Activated CD4-positive, alpha-beta T cell treated with anti-CD3 and anti-CD28 coated beads for 4 hours (primary cell): ENCODE measurements around the gene AP5Z1.

Source experiments
- DNase-seq, 2 donors: peaks; one replicate each; pipeline ENCODE4 v3.0.0-alpha.2; 2020

Gene AP5Z1, protein sequence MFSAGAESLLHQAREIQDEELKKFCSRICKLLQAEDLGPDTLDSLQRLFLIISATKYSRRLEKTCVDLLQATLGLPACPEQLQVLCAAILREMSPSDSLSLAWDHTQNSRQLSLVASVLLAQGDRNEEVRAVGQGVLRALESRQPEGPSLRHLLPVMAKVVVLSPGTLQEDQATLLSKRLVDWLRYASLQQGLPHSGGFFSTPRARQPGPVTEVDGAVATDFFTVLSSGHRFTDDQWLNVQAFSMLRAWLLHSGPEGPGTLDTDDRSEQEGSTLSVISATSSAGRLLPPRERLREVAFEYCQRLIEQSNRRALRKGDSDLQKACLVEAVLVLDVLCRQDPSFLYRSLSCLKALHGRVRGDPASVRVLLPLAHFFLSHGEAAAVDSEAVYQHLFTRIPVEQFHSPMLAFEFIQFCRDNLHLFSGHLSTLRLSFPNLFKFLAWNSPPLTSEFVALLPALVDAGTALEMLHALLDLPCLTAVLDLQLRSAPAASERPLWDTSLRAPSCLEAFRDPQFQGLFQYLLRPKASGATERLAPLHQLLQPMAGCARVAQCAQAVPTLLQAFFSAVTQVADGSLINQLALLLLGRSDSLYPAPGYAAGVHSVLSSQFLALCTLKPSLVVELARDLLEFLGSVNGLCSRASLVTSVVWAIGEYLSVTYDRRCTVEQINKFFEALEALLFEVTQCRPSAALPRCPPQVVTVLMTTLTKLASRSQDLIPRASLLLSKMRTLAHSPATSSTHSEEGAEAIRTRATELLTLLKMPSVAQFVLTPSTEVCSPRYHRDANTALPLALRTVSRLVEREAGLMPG

DNA sequence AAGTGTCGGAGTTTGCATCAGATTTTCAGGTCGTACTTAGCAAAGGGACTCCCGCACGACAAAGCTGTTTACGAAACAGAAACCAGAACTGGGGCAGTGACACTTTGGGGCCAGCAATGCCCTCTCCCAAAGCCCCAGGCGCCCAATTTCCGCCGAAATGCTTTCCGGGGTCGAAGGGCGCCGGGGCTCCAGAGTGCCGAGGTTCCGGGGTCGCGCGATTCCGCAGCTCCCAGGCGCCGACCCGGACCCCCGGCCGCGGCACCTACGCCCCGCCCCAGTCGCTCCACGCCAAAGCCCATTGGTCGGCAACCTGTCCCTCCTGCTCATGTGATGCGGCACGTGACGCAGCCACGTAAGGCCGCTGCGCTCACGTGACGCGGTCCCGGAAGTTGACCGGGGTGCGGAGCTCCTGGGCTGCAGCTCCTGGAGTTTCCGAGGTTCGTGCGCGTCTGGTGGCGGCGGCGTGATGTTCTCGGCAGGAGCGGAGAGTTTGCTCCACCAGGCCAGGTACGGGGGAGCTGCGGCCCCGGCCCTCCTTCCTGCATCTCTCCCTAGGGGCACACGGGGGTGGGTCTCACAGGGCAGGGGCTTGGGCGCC is at the start of gene AP5Z1:
TSS of gene AP5Z1 (plus strand) at position 374 of the 598 bp plus-strand sequence. CDS start at position 467, 93 bp downstream.
- DNase-seq = peak; percentile 91 to 93

DNA sequence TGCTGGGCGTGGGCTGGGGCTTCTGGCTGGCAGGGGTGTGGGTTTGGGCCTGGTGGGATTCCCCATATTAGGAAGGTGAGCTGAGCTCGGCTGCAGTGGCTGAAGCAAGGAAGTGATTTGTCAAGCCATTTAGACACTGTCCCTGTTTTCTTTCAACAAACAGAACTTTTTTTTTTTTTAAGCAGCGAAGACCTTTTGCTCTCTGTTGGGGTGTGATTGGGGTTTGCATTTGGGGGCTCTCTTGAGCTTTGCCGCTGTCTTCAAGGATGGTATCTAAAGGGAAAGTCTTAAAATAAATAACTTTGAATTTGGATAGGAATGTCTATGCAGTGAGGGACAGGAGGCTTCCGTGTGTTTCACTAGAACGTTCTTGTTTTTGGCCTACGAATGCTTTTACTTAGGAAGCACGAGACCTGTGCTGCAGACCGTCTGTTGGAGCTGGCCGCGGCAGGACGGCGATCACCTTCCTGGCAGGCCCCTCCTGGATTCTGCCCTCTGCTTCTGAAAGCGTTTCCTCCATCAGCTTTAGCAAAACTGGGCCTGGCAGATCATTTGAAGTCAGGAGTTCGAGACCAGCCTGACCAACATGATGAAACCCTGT is 49.5 kb upstream of the AP5Z1 start:
- no peak for DNase-seq

DNA sequence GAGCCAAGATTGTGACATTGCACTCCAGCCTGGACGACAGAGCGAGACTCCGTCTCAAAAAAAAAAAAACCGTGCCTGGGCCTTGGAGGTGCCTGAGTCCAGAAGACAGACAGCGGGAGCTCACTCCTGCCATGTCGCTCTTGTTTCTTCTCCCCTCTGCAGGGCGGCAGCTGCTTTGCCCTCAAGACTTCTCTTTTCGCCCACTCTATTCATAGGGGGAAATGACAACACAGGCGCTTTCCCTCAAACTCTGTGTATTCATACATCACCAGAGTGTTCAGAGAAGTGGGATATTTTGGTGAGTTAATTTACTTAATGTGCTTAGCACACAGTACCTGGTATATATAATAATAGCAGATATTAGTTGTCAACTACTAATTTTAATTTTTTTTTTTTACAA is 48.9 kb upstream of the AP5Z1 start:
- no peak for DNase-seq

DNA sequence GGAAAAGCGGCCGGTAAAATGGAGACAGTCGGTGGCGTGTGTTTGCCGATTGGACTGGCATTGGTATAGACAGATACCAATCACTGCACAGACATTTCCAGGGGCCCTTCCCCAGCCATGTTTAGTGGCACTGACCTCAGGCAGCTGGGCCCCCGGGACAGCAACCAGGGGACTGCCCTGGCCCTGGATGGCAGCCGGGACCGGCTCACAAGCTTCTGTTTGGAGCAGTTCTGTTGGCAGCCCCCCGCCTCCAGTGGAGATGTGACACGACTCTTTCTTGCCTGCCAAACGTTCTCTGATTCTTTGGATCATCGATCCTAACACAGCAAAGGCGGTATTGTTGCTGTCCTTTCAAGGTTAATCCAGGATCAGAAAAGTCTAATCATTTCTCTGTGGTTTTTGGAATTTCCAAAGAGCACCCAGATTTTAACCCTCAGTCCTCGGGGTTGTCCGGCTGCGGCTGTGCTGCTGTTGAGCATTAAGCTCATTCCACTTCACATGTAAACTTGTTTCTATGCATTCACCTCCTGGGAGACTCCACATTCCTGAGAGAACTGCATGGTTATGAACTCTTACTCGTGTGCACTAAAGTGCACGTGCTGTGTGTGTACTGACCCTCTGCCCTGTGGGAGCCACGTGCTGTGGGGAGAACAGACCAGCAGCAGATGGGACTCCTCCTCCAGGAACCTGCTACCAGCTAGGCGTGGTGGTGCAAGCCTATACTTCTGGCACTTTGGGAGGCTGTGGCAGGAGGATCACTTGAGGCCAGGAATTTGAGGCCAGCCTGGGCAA is 47.3 kb upstream of the AP5Z1 start:
- no peak for DNase-seq

DNA sequence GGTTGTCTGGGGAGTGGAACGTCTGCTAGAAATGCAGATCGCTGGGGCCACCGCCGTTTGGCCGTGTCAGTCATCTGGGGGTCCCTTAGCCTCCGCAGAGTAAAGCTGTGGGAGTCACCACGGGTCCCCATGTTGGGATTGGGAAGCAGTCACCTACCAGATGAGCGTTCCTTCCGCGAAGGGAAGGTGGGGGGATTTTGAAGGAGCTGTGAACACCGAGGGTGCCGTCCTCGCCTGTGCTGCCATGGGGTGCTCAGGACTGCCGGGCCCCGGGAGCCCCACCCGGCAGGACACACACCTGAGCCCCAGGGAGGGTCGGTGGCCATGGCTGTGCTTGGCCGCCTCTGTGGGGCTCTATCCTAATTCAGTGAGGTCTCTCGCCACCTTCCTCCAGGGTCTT is 46.2 kb upstream of the AP5Z1 start:
- no peak for DNase-seq

DNA sequence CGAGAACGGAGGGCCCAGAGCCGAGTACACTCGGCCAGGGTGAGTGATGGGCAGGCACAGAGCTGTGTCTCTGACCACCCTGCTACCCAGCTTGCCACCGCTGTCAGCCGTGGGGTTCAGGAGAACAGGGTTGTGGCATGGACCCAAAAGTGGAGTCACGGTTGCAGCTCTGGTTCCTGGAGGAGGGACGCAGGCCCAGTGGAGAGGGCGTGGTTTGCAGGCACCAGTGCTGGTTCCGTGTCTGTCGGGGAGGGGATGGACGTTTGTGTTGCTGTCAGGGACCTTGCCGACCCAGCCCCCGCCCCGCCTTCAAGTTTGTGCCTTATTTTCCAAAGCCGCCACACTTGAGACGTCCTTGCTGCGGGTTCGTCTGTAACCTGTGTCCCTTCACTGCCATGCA is 45.1 kb upstream of the AP5Z1 start:
- no peak for DNase-seq

DNA sequence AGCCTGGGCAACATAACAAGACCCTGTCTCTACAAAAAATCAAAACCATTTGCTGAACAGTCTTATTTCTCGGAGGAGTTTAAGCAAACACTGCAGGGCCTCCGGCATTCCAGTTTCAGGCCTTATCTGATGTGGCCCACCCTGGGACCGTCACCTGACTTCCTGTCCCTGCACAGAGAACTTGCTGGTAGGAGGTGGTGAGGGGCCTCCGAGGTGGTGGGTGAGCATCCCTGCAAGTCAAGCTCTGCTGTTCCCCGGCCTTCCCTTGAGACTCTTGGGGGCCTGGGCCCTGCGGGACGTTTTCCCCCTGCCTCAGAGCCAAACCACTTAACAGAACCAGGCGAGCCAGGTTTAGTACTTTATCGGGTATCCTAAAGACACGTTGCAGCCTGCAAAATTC is 44.5 kb upstream of the AP5Z1 start:
- DNase-seq = no peak

DNA sequence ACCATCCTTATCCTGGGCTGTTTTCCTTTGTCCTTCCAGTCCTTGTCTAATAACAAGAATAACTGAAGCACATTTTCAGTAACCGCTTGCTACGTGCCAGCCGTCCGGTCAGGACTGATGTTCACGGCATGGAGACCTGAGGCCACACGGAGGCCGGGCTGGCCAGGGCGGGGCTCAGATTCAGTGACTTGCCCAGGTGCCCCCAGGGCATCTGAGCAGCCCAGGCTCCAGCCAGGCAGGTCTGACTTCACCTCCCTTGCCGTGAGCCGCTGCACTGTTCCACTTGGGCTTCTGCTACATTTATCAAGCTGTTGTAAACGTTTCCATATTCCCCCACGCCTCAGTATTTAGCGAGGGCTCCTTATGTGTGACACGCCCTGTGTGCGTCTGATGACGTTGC is 43.6 kb upstream of the AP5Z1 start:
- no peak for DNase-seq

DNA sequence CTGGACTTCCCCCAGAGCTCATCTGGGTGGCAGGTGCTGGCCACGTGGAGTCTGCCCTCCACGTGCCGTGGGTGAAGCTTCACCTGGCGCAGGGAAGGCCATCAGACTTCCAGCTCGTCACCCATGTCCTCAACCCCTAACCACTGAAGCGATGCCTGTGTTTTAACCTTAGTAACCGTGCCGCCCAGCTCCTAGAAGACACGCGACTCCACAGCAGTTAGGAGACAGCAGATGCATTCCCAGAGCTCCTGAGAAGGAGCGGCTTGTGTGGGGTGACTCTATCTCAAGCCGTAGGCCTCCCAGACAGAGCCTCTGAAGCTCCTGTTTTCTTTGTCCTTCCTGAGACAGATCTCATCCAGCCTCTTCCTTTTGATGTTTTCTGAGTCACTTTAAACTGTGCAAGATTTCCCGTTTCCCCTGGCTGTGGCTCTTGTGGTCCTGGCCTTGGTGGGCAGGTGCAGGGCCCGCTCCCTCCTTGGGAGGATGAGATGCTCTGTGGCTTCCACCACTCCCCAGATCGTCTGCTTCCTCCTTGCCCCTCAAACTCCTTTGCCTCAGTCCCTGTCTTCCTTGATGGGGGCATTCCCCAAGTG is 41.4 kb upstream of the AP5Z1 start:
- DNase-seq = no peak

DNA sequence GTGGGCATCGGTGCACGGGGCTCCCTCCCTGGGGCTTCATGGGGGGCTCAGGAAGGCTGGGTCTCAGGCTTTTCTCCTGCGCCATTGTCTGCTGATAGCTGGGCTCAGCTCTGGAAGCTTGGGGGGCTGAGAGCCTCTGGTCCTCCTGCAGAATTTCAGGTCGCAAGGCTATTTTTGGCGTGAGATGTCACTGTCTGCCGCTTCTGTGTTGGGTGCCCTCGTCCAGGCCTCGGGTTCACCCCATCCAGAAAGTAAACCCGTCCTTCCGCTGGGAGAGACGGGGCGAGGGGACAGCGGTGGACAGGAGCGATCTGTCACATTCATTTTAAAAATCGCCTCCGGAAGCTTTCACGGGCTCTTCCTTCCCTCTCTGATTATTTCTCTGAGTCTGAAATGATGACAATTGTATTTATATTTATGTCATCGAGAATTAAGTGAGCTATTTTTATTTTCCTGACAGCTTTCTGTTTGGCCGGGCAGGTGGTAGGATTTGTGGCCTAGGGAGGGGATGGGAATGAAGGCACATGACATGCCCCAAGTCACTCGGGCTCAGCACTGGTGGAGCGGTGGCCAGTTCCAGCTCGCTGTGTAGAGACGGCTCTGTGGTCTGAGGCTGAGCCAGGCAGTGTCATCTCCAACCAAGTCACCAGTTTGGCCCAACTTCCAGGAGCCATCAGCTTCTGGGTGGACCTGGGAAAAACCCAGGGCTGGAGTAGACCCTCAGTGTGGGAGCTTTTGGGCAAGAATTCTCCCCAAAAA is 40.7 kb upstream of the AP5Z1 start:
- no peak for DNase-seq

DNA sequence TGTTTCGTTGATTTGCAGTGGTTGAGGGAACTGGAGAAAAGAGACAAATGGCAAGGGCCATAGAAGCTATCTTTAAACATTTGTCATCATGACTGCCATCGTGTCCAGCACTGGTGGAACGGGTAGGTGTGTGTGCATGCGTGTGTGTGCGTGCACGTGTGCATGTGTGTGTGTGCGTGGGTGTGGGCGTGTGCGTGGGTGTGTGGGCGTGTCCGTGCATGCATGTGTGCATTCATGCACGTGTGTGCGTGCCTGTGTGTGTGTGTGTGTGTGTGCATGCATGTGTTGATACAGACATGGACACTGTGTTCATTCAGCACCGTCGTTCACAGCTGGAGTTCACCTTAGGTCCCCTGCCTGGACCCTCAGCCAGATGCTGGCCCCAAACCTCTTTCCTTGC is 38.1 kb upstream of the AP5Z1 start:
- no peak for DNase-seq

DNA sequence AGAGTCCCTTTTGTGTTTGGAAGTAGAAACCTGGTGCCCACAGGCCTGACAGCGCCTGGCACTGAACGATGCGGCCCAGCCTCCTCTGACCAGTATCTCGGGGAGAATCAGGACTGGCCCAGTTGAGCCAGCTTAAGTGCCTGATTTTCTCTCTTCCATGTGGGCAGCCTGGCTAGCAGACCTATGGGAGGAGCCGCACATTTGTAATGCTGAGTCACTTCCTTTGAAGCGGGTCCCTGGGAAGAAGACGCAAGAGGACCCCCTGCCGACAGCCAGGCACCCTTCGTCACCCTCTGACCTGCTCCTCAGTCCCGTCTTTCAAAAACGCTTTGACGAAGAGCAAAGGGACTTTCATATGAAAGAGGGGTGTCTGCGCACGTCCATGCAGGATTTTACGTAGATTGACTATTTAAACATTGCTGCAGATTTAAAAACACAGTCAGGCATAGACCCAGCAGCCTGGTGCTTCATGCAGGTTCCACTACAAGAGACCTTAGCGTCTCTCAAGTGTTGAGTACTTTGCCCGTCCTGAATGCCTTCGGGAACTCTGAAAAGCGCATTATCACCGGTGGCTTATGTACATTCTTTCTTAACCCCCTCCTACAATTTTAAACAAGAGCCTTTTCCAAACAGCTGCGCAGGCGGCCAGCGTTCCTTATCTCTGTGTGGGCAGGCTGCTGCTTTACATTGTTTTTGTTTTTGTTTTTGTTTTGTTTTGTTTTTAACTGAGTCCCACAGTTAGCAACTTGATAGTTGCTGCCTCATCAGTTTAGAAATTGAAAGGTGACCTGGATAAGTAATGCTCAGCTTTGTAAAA is 36.5 kb upstream of the AP5Z1 start:
- DNase-seq = peak; percentile 23 to 25

DNA sequence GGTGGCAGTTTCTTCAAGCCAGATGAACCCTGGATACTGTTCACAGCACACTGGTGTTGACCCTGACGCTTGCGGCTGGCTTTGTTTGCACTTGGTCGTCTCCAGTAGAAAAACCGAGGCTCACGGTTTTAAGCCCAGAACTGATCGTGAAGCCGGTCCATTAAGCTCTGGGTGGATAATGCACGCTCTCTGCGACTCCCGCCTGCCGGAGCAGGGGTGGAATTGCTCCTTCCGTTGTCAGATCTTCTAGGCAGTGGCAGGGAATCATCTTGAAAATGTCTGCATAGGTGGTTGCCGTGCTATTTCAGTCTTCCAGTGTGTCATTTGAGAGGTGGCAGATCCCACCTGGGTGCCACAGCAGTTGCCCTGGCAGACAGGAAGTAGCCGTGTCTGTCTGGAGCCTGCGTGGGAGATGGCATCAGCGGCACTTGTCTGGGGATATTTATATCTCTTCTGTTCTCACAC is 35.9 kb upstream of the AP5Z1 start:
- peak; percentile 52 to 59 for DNase-seq

DNA sequence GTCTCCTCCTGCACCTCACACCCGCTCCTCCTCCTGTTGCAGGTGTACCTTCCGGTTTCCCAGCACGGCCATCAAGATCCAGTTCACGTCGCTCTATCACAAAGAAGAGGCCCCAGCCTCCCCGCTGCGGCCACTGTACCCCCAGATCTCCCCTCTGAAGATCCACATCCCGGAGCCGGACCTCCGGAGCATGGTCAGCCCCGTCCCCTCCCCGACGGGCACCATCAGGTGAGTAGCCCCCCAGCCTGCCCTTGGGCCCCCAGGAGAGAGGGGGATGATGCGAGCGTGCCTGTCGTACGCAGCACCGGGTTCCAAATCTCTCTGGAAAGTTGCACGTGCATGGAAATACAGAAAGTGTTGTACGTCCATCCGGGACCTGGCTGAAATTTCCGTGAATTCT is 34.6 kb upstream of the AP5Z1 start:
- DNase-seq = no peak

DNA sequence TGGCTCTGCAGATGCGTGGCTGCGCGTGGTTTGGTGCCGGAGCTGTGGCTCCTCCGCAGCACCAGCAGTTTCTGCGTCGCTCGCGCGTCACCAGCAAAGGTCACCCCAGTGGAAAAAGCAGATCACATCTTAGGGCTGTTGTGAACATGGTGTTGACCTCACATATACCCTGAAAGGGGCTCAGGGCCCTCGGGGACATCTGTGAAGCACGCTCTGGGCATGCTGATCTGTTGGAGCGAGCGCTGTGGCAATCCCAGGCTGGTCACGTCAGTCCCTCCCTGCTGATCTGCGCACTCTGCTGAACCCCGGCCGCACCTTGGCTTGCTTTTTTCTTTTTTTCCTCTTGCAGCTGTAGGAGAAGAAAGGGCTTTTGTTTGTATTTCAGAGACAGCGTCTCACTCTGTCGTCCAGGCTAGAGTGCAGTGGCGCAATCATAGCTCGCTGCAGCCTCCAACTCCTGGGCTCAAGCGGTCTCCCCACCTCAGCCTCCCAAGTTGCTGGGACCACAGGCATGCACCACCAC is 33.3 kb upstream of the AP5Z1 start:
- no peak for DNase-seq

DNA sequence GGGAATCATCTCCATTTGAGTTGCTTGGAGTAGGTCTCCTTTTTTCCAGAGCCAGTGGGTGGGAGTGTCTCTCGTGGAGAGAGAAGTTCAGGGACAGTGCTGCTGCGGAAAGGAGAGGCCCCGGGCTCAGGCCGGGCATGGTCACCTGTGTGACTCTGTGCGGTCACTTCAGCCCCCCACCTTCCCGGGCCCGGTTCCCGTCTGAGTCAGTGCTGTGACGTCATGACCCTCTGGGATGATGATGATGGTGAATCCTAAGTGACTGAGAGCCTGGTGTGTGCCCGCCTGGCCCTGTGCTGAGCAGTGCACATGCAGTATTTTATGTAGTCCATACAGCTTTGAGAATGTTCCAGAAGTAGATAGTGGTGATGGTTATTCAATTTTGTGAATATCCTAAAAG is 32.6 kb upstream of the AP5Z1 start:
- DNase-seq = no peak

DNA sequence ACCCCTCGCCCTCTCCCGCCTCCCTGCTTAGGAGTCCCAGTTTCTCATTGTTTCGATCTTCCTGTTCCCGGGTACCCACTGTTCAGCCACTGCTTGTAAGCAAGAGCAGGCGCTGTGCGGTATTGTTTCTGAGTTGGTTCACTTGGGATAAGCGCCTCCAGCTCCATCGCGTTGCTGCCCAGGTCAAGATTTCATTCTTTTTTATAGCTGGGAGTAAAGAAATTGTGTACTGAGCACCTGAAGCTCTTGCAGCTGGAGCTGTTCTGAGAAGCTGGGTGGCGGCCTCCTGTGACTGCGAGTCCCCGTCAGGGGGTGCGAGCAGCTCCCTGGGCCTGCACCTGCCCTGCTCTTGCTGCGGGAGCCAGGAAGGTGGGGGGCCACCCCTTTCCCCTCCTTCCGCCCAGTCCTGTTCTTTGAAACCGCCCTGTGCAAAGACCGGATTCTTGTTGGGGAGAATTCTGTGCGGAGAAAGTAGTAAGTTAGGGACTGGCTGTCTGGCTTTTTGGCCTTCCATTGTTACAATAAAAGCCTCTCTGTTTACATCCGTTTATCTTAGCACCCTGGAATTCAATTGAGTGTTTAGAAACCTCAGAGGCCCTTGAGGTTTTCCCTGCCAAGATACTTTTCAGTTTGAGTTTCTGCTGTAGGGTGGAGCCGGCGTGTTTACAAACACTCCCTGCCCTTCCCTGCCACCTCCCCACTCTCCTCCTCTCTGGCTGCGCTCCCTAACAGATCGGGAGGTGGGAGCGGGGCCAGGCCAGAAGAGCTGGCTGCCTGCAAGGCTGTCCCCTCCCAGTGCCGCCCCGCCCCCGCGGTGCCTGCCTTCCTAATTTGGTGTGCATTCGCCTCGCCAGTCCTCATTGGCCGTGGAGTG is 30.8 kb upstream of the AP5Z1 start:
- peak; percentile 61 to 72 for DNase-seq

DNA sequence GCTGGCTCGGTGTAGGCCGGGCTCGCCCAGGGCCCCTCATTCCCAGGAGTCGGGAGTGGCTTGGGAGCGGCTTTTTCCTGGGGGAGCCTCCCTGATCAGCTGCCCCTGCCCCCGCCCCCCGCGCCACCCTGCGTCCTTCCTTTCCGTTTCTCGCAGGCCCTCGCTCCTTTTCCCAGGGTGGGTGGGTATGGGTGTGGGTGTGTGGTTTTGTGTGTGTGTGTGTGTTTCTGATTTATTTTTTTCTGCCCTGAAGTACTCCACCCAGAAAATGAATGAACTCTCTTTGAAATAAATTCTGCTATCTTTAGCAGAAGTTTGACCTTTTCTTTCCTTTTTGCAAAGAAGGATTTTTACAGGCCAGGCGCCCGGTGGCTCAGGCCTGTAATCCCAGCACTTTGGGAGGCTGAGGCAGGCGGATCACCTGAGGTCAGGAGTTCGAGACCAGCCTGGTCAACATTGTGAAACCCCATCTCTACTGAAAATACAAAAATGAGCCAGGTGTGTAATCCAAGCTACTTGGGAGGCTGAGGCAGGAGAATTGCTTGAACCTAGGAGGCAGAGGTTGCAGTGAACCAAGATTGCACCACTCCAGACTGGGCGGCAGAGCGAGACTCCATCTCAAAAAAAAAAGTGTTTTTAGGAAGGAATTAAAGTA is 30.0 kb upstream of the AP5Z1 start:
- no peak for DNase-seq
